Tibial artery (tissue), 4 donors: ENCODE data around the gene PCSK5.

Source experiments
- DNase-seq, 2 donors: peaks; one replicate each; pipeline ENCODE4 v3.0.0-alpha.2; 2019
- H3K27ac ChIP-seq, 2 donors: fragments of 200-600 bp; sonication (generic) in 1 of 2; 1 replicate in 1 of 2; 2 replicates in 1 of 2; pipeline ENCODE4 v1.5.1; 2018 to 2019; ENCODE audit warnings: mild to moderate bottlenecking in 1 of 2
- H3K27me3 ChIP-seq, 2 donors: fragments of 200-600 bp; sonication (generic) in 1 of 2; one replicate each; pipeline versions ENCODE4 v1.5.1 to v1.6.0; 2016 to 2019
- H3K36me3 ChIP-seq, 3 donors: fragments of 200-600 bp; sonication (generic) in 2 of 3; one replicate each; pipeline ENCODE4 v1.5.1; 2016 to 2019; ENCODE audit warnings: mild to moderate bottlenecking in 2 of 3
- H3K4me1 ChIP-seq, 4 donors: fragments of 200-600 bp; sonication (generic) in 2 of 4; 1 replicate in 3 of 4; 2 replicates in 1 of 4; pipeline ENCODE4 v1.5.1; 2016 to 2019
- H3K4me3 ChIP-seq, 2 donors: fragments of 200-600 bp; sonication (generic) in 1 of 2; 1 replicate in 1 of 2; 2 replicates in 1 of 2; pipeline ENCODE4 v1.5.1; 2018 to 2019; ENCODE audit warnings: mild to moderate bottlenecking in 2 of 2
- H3K9me3 ChIP-seq, 3 donors: fragments of 200-600 bp; sonication (generic) in 1 of 3; one replicate each; pipeline ENCODE4 v1.5.1; 2016 to 2019
- CTCF ChIP-seq, 2 experiments: fragments of 200-600 bp in 1 of 2; fragments of 450-650 bp in 1 of 2; IDR thresholded peaks; one replicate each; pipeline ENCODE4 v1.5.1; 2017 to 2019; ENCODE audit warnings: antibody characterized with exemption in 2 of 2, mild to moderate bottlenecking in 1 of 2, moderate library complexity in 1 of 2
- intact Hi-C: fragments of 100-400 bp; cut with DNase I; formaldehyde crosslinking; loops from one replicate; pipeline ENCODE4 v1.15.0; 2023; ENCODE audit warnings: low total_unique reads

PCSK5 gene

GRCh38 chr9:76379494-76379893 lies 489.0 kb downstream of the PCSK5 start:
- Histone ChIP-seq H3K36me3 (peaks cover 0 to 3% (median 2%) of the 10 kb centered on the region in 3 donors), H3K27ac (no peak overlapping the region), H3K27me3 (no peaks in the 10 kb centered on the region), H3K4me3 (no peak overlapping the region), H3K9me3 (no peaks in the 10 kb centered on the region), H3K4me1 (no peaks in the 10 kb centered on the region)
- intact Hi-C loops, result no loop called here
- DNase-seq, result no peak
- TF ChIP-seq CTCF (IDR thresholded peaks at IDR 0.05), result no peak

GRCh38 chr9:76390656-76391055 lies 500.2 kb downstream of the PCSK5 start:
- no peak for DNase-seq
- intact Hi-C loops, result no loop called here
- H3K27ac ChIP-seq, result no peak overlapping the region

GRCh38 chr9:76394195-76394959 lies 503.9 kb downstream of the PCSK5 start, which contains the start of gene RFK:
TSS of gene RFK (minus strand) at chr9:76394426. CDS start at chr9:76394171, 255 bp downstream.
- Histone ChIP-seq H3K4me1 (peaks cover 0 to 17% (median 3%) of the 10 kb centered on the region in 4 donors), H3K9me3 (no peaks in the 10 kb centered on the region), H3K27ac (peak within 1 kb of the TSS; percentile 80 to 93), H3K27me3 (no peaks in the 10 kb centered on the region), H3K4me3 (peak within 1 kb of the TSS; percentile 77 to 80), H3K36me3 (no peaks in the 10 kb centered on the region)
- TF ChIP-seq CTCF (IDR thresholded peaks at IDR 0.05), result peak; percentile 36 to 50
- peak; percentile 84 to 94 for DNase-seq
- intact Hi-C loops, result no loop called here

More at GRCh38 chr9:76390656-76391055, 500.2 kb downstream of the PCSK5 start:
- no peak for TF ChIP-seq CTCF (IDR thresholded peaks at IDR 0.05)
- Histone ChIP-seq H3K27me3 (no peaks in the 10 kb centered on the region), H3K4me3 (no peak overlapping the region), H3K4me1 (peaks cover 0 to 16% (median 3%) of the 10 kb centered on the region in 4 donors), H3K9me3 (no peaks in the 10 kb centered on the region), H3K36me3 (peaks cover 10 to 28% (median 17%) of the 10 kb centered on the region in 3 donors)

- Histone ChIP-seq H3K27ac (peak overlapping the region; percentile 80 to 93), H3K4me1 (peaks cover 0 to 17% (median 3%) of the 10 kb centered on the region in 4 donors), H3K36me3 (no peaks in the 10 kb centered on the region), H3K9me3 (no peaks in the 10 kb centered on the region), H3K27me3 (no peaks in the 10 kb centered on the region), H3K4me3 (peak overlapping the region; percentile 77 to 80)
- TF ChIP-seq CTCF (IDR thresholded peaks at IDR 0.05), result no peak
- intact Hi-C loops, result loop anchor here (5.0 kb wide), 1 partner anchor 782 kb away; the partner anchor contains the start of gene VPS13A
- DNase-seq, result peak in 1 of 2 donors; percentile 58
Measured at GRCh38 chr9:76394960-76395252, 504.4 kb downstream of the PCSK5 start.

GRCh38 chr9:76395381-76395780 lies 504.9 kb downstream of the PCSK5 start:
- intact Hi-C loops, result loop anchor here (5.0 kb wide), 1 partner anchor 782 kb away; the partner anchor contains the start of gene VPS13A
- TF ChIP-seq CTCF (IDR thresholded peaks at IDR 0.05), result no peak
- H3K27ac ChIP-seq, result peak overlapping the region; percentile 80 to 93

More at GRCh38 chr9:76395381-76395780, 504.9 kb downstream of the PCSK5 start:
- Histone ChIP-seq H3K4me1 (peaks cover 0 to 17% (median 3%) of the 10 kb centered on the region in 4 donors), H3K27me3 (no peaks in the 10 kb centered on the region), H3K9me3 (no peaks in the 10 kb centered on the region), H3K36me3 (no peaks in the 10 kb centered on the region), H3K4me3 (peak overlapping the region; percentile 77 to 80)
- DNase-seq, result no peak
